ENCODE results near the gene NOD1. TPM values are rescaled to one million over a fixed set of nuclear protein-coding genes. Genes with fewer than 3 reads are reported as not detected.
"Not testable (repeated sequence)": the region's sequence is repeated elsewhere in the genome, so short reads cannot be mapped to it uniquely, and the experiment has no call there.

NOD1 gene
- total RNA-seq, 1 experiment from 2014 or later: 6.7 TPM

- DNase-seq (ENCODE audit: low read depth): peak; percentile 99
These were observed 26.0 kb upstream of the NOD1 start, which contains the start of gene GGCT for GRCh38 chr7:30504301-30505173. Gene GGCT, minus strand, starts transcription at chr7:30504829. Its CDS starts 120 bp downstream, at chr7:30504709.

- DNase-seq (ENCODE audit: low read depth): no peak
These were observed 25.0 kb upstream of the NOD1 start for GRCh38 chr7:30503274-30504212.

DNA sequence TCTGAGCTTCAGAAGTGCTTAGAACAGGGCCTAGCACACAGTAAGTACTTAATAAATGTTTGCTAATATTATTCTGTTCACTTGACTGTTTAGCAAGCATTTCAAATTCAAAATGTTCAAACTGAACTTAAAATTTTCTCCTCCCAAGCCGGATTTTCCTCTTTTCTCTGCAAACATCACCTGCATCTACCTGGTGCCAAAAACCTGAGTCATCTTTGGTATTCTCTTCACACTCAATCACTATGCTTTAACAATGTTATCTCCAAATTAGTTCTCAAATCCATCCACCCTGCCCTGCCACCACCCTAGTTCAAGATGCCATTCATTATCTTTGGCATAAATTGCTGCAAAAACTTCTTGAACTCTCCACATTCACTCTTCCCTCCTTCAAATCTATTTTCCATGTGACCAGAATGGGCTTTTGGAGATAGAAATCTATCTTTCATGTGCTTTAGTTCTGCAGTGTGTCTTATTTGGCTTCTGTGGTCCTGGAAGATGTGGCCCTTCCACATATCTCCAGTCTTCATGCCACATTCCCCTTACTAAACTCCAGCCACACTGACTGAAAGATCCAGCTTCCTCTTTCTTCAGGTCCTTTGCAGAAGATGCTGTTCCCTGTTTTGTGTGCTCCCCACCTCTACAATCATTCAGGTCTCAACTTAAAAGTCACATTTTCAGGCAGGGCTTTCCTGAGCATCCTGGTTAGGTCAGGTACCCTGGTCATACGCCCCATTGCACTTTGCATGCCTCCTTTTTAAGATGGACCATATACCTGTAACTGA is 24.1 kb upstream of the NOD1 start:
- DNase-seq (ENCODE audit: low read depth): no peak

DNA sequence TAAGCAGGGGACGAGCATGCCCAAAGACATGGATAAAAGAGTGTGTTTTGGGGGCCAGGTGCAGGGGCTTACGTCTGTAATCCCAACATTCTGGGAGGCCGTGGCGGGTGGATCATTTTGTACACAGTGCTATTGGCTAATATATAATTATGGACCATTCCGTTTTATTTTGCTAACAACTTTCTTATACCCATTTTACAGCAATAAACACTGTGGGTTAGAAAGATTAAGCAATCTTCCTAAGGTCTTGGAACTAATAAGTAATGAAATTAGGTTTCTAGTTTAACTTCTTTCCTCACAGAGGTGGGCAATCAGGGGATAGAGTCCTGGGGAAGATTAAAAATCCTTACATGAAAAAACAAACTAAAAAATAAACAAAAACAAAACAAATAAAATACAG is 22.7 kb upstream of the NOD1 start:
- no peak for DNase-seq (ENCODE audit: low read depth)

DNA sequence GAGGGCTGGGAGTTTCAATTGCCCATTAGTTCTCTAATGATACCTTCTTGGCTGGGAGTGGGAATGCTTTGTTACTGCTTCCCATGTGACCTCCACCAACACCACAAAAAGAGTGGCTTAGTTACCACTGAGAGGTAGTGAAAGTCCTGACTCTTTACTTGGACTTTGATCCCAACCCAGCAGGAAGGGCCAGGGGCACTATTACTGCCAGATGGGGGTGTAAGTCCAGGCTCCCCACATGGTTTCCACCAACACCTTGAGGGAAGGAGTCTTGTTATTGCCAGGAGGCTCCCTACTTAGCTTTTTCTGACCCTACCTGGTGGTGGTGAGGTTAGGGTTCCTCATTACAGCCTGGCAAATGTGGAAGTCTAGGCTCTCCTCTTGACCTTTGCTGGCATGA is 14.6 kb upstream of the NOD1 start:
- DNase-seq (ENCODE audit: low read depth): no peak

DNA sequence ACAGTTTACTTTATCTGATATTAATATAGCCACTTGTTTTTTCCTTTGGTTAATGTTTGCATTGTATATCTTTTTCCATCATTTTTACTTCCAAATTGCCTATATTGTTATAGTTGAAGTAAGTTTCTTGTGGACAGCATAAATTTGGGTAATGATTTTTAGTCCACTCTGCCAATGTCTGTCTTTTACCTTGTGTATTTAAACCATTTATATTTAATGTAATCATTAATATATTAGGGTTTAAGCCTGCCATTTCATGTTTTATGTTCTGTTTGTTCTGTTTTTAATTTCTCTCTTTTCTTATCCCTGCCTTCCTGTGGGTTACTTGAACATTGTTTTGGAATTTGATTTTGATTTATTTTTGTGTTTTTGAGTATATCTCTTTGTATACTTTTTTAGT is 12.8 kb upstream of the NOD1 start:
- DNase-seq (ENCODE audit: low read depth): no peak

DNA sequence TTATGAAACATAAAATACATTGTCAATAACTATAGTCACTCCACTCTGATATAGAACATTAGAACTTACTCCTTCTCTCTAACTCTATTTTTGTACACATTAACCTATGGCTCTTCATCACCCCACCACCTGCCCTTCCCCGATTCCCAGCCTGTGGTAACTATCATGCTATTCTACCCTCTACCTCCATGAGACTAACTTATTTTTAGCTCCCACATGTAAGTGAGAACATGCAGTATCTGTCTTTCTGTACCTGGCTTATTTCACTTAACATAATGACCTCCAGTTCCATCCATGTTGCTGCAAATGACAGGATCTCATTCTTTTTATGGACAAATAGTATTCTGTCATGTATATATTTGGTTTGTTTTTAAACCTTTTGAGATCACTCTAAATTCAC is 8.8 kb upstream of the NOD1 start:
- no peak for DNase-seq (ENCODE audit: low read depth)

DNA sequence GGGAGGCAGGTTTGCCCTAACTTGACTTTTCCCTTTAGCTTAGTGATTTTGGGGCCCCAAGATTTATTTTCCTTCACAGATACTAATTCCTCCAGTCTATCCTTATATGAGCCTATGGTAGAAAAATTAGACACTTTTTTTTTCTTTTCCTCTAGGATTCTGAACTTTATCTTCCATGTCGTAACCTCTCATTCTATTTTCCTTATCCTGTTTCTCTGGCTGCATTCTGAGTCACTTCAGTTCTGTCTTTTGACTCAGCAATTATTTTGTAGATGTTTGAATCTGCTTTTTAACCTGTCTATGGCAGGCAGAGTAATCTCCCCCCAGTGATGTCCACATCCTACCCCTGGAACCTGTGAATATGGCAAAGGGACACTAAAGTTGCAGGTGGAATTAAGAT is 7.1 kb upstream of the NOD1 start:
- DNase-seq (ENCODE audit: low read depth): no peak

- not testable (repeated sequence) for DNase-seq (ENCODE audit: low read depth)
These were observed 2.8 kb upstream of the NOD1 start for GRCh38 chr7:30481416-30481815.

DNA sequence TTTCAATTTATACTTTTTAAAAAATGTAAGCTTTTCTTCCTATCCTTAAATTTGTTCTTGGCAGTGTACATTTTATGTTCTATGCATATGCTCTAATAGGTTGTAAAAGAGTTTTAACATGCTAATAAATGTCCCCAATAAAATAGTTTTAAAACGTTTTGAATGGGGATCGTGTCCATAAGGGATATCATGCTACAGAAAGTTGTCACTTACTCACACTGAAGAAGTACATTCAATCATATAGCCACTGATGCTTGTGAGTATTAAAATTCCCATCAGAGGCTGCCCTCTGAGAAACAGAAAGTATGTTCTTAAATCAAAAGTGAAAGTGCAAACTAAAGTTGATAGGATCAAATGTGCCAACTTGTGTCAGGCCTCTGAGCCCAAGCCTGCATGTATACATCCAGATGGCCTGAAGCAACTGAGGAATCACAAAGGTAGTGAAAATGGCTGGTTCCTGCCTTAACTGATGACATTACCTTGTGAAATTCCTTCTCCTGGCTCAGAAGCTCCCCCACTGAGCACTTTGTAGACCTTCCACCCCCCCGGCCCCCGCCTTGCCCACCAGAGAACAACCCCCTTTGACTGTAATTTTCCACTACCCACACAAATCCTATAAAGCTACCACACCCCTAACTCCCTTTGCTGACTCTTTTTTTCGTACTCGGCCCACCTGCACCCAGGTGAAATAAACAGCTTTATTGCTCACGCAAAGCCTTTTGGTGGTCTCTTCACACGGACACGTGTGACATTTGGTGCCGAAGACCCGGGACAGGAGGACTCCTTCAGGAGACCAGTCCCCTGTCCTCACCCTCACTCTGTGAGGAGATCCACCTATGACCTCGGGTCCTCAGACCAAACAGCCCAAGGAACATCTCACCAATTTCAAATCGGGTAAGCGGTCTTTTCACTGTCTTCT is 877 bp upstream of the NOD1 start:
- DNase-seq (ENCODE audit: low read depth): no peak

GRCh38 chr7:30476459-30477145 is 2.0 kb downstream of the NOD1 start:
- no peak for DNase-seq (ENCODE audit: low read depth)

DNA sequence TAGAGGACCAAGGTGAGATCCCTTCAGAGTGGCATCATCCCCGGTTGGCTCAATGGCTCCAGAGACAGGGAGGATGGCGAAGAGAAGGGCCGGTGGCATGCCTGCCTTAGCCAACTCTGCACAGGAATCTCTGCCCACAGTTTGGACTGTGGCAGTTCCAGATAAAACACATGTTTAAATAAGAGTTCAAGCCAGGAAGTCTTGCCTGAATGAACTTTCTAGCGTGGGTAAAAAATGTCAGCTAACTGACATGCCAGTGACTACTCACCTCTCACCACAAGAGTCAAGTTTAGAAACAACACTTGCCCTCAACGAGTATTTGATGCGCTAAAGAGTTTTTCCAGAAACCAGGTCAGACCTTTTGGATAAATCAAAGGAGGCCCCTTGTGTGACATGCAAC is 3.0 kb downstream of the NOD1 start:
- no peak for DNase-seq (ENCODE audit: low read depth)

GRCh38 chr7:30474893-30475292 is 3.7 kb downstream of the NOD1 start:
- no peak for DNase-seq (ENCODE audit: low read depth)

DNA sequence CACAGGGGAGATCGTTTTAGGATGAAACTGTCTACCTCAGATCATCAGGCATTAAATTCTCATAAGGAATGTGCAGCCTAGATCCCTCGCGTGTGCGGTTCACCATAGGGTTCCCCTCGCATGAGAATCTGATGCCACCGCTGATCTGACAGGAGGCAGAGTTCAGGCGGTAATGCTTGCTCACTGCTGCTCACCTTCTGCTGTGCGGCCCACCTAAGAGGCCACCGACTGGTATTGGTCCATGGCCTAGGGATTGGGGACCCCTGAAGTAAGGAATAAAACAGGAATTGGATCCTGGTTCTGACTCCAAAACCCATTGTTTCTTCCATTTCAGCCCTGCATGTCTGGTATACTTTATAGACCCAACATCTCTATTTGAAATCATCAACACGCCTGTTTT is 4.1 kb downstream of the NOD1 start:
- no peak for DNase-seq (ENCODE audit: low read depth)

DNA sequence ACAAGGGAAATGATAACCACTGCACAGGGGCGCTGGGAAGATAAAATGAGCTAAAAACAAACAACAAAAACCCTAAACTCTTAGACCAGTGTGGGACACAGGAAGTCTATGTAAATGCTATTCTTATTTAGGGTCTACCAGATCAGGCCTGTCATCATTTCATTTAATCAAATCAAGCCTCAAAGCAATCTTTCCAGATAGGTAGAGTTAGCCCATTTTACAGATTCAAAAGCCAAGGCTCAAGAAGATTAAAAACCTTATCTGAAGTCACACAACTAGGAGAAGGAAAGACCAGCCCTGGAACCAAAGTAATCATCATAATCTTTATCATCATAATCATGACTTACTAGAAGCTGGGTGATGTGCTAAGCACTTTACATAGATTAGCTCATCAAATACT is 4.7 kb downstream of the NOD1 start:
- DNase-seq (ENCODE audit: low read depth): no peak

- DNase-seq (ENCODE audit: low read depth): peak; percentile 14
These were observed 5.5 kb downstream of the NOD1 start for GRCh38 chr7:30472784-30473775.

DNA sequence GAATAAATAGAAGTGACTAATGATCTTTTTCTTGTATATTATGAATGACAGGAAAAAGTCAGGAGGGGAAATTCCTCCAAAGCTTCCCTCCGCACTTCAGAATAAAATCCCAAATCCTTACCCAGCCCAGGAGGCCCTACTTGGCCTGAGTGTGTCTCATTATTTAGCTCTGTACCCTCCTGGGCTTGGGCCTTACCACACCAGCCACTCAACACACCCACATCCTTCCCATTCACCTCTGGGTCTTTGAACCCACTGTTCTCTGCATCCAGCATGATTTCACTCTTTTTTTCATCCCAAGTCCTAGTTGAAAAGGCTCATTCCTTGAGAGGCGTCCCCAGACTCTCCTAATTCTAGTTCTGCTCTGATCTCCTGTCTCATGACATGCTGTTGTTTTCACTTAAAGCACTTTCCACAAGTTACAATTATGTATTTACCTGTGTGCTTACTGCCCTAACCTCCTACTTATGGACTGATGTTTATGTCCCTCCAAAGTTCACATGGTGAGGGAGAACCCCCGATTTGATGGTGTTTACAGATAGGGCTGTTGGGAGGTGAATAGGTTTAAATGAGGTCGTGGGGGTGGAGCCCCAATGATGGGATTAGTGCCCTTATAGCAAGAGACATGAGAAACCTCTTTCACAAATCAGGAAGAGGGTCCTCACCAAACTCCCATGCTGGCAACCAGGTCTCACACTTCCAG is 6.4 kb downstream of the NOD1 start:
- no peak for DNase-seq (ENCODE audit: low read depth)

DNA sequence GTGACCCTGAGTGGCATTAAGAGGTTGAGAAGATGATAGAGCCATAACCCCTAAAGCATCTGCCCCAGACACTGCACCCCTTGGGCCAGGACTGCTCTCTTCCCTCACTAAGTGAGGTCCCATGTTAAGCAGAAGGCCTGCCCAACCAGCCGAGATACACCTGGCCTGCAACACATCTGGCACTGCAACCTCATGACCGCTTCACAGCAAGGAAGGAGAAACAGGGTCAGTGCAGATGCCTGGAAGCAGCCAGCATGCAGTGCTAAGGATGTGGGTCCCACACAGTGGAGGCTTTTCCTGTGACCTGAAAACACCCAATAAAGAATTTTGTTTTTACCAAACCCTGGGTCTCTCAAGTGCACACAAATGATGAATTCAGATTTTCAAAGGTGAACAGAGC is 7.4 kb downstream of the NOD1 start:
- no peak for DNase-seq (ENCODE audit: low read depth)
